ENCODE data around the gene RHOT2. TPM values are rescaled to one million over a fixed set of nuclear protein-coding genes. Genes with fewer than 3 reads are reported as not detected.

Gene RHOT2
- total RNA-seq, 1 donor from 2014 or later = 90.3 TPM

GRCh38 chr16:624526-625070 lies 43.3 kb upstream of the RHOT2 start:
- intact Hi-C loops (cut with micrococcal nuclease) = no loop called here
- Histone ChIP-seq H3K27me3 (ENCODE audit: low read depth) (no peaks in the 10 kb centered on the region), H3K36me3 (peaks cover 32% of the 10 kb centered on the region), H3K4me3 (no peak overlapping the region), H3K27ac (replicated peaks) (no peak overlapping the region), H3K4me1 (peaks cover 7% of the 10 kb centered on the region), H3K9me3 (replicated peaks) (no peaks in the 10 kb centered on the region)
- no peak for TF ChIP-seq CTCF (IDR thresholded peaks at IDR 0.05; ENCODE audit: borderline replicate concordance)
- no peak for DNase-seq

- TF ChIP-seq CTCF (IDR thresholded peaks at IDR 0.05; ENCODE audit: borderline replicate concordance) = no peak
- no peak overlapping the region for H3K4me3 ChIP-seq
- no peak for DNase-seq
- no peak overlapping the region for H3K27ac ChIP-seq (replicated peaks)
- intact Hi-C loops (cut with micrococcal nuclease) = no loop called here
- H3K4me1 ChIP-seq = peaks cover 14% of the 10 kb centered on the region
- H3K9me3 ChIP-seq (replicated peaks) = no peaks in the 10 kb centered on the region
- H3K27me3 ChIP-seq (ENCODE audit: low read depth) = no peaks in the 10 kb centered on the region
- peaks cover 32% of the 10 kb centered on the region for H3K36me3 ChIP-seq
Observed at GRCh38 chr16:625117-625976, 42.6 kb upstream of the RHOT2 start.

GRCh38 chr16:625977-626765 lies 41.8 kb upstream of the RHOT2 start:
- H3K27ac ChIP-seq (replicated peaks) = no peak overlapping the region
- DNase-seq = no peak
- intact Hi-C loops (cut with micrococcal nuclease) = no loop called here

GRCh38 chr16:626787-627453 lies 41.0 kb upstream of the RHOT2 start:
- intact Hi-C loops (cut with micrococcal nuclease) = no loop called here
- no peak for DNase-seq
- TF ChIP-seq CTCF (IDR thresholded peaks at IDR 0.05; ENCODE audit: borderline replicate concordance) = no peak

More at GRCh38 chr16:625977-626765, 41.8 kb upstream of the RHOT2 start:
- no peak for TF ChIP-seq CTCF (IDR thresholded peaks at IDR 0.05; ENCODE audit: borderline replicate concordance)
- peaks cover 32% of the 10 kb centered on the region for H3K36me3 ChIP-seq
- peaks cover 23% of the 10 kb centered on the region for H3K4me1 ChIP-seq
- H3K9me3 ChIP-seq (replicated peaks) = no peaks in the 10 kb centered on the region
- H3K4me3 ChIP-seq = no peak overlapping the region
- no peaks in the 10 kb centered on the region for H3K27me3 ChIP-seq (ENCODE audit: low read depth)

More at GRCh38 chr16:626787-627453, 41.0 kb upstream of the RHOT2 start:
- Histone ChIP-seq H3K9me3 (replicated peaks) (no peaks in the 10 kb centered on the region), H3K36me3 (peaks cover 32% of the 10 kb centered on the region), H3K4me1 (peaks cover 26% of the 10 kb centered on the region), H3K4me3 (no peak overlapping the region), H3K27me3 (ENCODE audit: low read depth) (no peaks in the 10 kb centered on the region), H3K27ac (replicated peaks) (no peak overlapping the region)

Data from left ventricle myocardium inferior (tissue), 1 donor.